ENCODE results near the gene THEM4. TPM values are rescaled to one million over a fixed set of nuclear protein-coding genes. Genes with fewer than 3 reads are reported as not detected.

The THEM4 gene
- total and polyA plus RNA-seq, 11 donors: 14.2 to 25.5 (median 15.0) TPM

DNA sequence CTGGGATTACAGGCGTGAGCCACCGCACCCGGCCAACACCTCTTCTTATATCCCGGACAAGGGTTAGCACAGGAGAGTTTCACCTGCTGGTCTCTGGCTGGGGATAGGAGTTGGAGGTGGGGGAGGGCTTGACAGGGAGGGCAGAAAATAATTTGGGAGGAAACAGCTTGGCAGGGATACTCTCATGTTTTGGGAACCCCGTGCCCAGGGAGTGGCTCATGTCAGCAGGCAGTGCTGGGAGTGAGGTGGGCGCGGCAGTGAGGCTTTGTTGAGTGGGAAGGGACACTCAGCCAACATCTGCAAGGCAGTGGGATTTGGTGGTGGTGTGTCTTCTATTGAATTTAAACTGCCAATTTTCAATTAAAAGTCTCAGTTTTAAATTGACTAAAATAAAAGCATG, 54.7 kb downstream of the THEM4 start:
- Histone ChIP-seq H3K4me3 (no peak overlapping the region), H3K36me3 (no peaks in the 10 kb centered on the region), H3K27ac (no peak overlapping the region), H3K4me1 (peaks cover 0 to 22% (median 6%) of the 10 kb centered on the region in 12 donors), H3K27me3 (peaks cover 0 to 6% (median 0%) of the 10 kb centered on the region in 9 donors), H3K9me3 (no peaks in the 10 kb centered on the region)
- 82 to 91% (median 87%) methylated on average over 7 of the region's 7 CpGs for WGBS, 4 donors
- no peak for ATAC-seq
- TF ChIP-seq, protein P1, sequence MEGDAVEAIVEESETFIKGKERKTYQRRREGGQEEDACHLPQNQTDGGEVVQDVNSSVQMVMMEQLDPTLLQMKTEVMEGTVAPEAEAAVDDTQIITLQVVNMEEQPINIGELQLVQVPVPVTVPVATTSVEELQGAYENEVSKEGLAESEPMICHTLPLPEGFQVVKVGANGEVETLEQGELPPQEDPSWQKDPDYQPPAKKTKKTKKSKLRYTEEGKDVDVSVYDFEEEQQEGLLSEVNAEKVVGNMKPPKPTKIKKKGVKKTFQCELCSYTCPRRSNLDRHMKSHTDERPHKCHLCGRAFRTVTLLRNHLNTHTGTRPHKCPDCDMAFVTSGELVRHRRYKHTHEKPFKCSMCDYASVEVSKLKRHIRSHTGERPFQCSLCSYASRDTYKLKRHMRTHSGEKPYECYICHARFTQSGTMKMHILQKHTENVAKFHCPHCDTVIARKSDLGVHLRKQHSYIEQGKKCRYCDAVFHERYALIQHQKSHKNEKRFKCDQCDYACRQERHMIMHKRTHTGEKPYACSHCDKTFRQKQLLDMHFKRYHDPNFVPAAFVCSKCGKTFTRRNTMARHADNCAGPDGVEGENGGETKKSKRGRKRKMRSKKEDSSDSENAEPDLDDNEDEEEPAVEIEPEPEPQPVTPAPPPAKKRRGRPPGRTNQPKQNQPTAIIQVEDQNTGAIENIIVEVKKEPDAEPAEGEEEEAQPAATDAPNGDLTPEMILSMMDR (IDR thresholded peaks at IDR 0.05): no peak
- TF ChIP-seq POLR2A (IDR thresholded peaks at IDR 0.05): no peak
- DNase-seq: no peak
- intact Hi-C loops (cut with DNase I): no loop called here

DNA sequence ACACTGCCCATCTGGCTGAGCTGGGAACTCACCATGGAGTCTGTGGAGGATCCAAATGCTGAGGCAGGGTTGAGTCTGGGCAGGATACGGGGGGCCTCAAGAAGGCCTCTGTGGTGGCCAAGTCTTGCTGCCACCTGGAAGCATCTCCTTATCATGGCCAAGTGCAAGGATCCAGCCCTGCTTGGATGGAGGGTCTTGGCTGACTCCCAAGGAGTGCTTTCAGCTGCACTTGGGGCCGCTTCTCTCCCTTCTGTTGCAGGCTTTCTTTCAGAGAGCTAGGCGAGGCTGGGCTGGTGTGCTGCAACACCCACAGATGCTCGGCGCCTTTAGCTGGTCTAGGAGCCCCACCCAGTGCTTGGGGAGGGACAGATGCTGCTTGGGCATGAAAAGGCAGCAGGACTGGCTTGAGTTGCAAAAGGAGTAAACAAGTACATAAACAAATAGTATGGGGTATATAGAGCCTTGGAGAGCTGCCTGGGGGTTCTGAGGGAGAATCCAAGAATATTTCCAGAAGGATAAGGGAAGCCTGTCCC, 55.8 kb downstream of the THEM4 start, which contains the start of gene THEM5:
Gene THEM5, minus strand, starts transcription at position 302 of the 533 bp plus-strand sequence. Its CDS starts 147 bp downstream, at position 155.
- 68 to 75% (median 72%) methylated on average over 4 to 5 of the region's 5 CpGs for WGBS, 4 donors
- Histone ChIP-seq H3K27ac (no peak within 1 kb of the TSS), H3K27me3 (peaks cover 0 to 11% (median 0%) of the 10 kb centered on the region in 9 donors), H3K36me3 (no peaks in the 10 kb centered on the region), H3K4me3 (no peak within 1 kb of the TSS), H3K4me1 (peaks cover 0 to 29% (median 6%) of the 10 kb centered on the region in 12 donors), H3K9me3 (no peaks in the 10 kb centered on the region)
- DNase-seq (no peak), ATAC-seq (no peak)
- TF ChIP-seq, protein P1 (IDR thresholded peaks at IDR 0.05): no peak
- no peak for TF ChIP-seq POLR2A (IDR thresholded peaks at IDR 0.05)
- intact Hi-C loops (cut with DNase I): no loop called here

DNA sequence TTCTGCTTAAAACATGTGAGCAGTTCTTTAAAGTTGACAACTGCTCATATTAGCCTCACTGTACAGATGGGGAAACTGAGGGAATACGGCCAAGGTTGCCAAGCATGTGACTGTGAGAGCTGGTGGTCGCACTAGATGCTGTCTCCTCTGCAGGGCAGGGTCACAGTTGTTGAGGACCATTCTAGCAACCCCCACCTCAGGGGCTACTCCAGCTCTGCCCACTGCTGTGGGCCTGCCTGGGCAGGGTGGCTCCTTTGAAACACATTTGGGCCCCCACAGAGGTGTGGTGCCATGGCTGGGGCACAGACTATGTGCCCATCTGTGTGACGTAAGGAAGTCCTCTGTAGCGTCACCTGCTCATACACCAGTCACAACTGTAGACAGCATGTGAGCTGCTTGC, 56.6 kb downstream of the THEM4 start:
- H3K4me3 ChIP-seq: no peak overlapping the region
- no peak for TF ChIP-seq POLR2A (IDR thresholded peaks at IDR 0.05)
- TF ChIP-seq, protein P1 (IDR thresholded peaks at IDR 0.05): no peak
- H3K9me3 ChIP-seq: no peaks in the 10 kb centered on the region
- 81 to 93% (median 89%) methylated on average over 2 to 4 of the region's 4 CpGs for WGBS, 4 donors
- no peaks in the 10 kb centered on the region for H3K36me3 ChIP-seq
- intact Hi-C loops (cut with DNase I): no loop called here
- H3K27ac ChIP-seq: no peak overlapping the region
- peaks cover 0 to 11% (median 0%) of the 10 kb centered on the region in 9 donors for H3K27me3 ChIP-seq
- DNase-seq (no peak), ATAC-seq (no peak)
- peaks cover 0 to 25% (median 6%) of the 10 kb centered on the region in 12 donors for H3K4me1 ChIP-seq

GRCh38 chr1:151851886-151852285, 57.4 kb downstream of the THEM4 start:
- no peak overlapping the region for H3K4me3 ChIP-seq
- 80 to 89% (median 83%) methylated on average over 8 of the region's 8 CpGs for WGBS, 4 donors

More at GRCh38 chr1:151851886-151852285, 57.4 kb downstream of the THEM4 start:
- ATAC-seq: no peak
- no peak for DNase-seq
- Histone ChIP-seq H3K9me3 (no peaks in the 10 kb centered on the region), H3K36me3 (no peaks in the 10 kb centered on the region), H3K27ac (no peak overlapping the region), H3K4me1 (peaks cover 0 to 25% (median 6%) of the 10 kb centered on the region in 12 donors), H3K27me3 (peaks cover 0 to 11% (median 0%) of the 10 kb centered on the region in 9 donors)
- no peak for TF ChIP-seq POLR2A (IDR thresholded peaks at IDR 0.05)
- TF ChIP-seq, protein P1 (IDR thresholded peaks at IDR 0.05): no peak
- intact Hi-C loops (cut with DNase I): no loop called here

Measured in heart left ventricle (tissue), 16 donors.